Fibroblast of mammary gland (primary cell): ENCODE data around the gene ATIC.

ENCODE experiments used
- DNase-seq: peaks from one replicate; pipeline ENCODE4 v3.0.0-alpha.2; 2010; ENCODE audit warnings: low read depth
- H3K4me3 ChIP-seq: 2 replicates; pipeline ENCODE4 v1.5.1; 2011; ENCODE audit warnings: low read depth, mild to moderate bottlenecking, low read length, moderate library complexity; ENCODE audit not compliant: control insufficient read depth
- TF ChIP-seq, protein P1 (sequence below): conservative IDR thresholded peaks from 2 replicates; pipeline ENCODE4 v1.5.1; 2011; ENCODE audit warnings: low read depth, low read length, inconsistent platforms; ENCODE audit not compliant: control insufficient read depth, insufficient read depth

The ATIC gene

DNA sequence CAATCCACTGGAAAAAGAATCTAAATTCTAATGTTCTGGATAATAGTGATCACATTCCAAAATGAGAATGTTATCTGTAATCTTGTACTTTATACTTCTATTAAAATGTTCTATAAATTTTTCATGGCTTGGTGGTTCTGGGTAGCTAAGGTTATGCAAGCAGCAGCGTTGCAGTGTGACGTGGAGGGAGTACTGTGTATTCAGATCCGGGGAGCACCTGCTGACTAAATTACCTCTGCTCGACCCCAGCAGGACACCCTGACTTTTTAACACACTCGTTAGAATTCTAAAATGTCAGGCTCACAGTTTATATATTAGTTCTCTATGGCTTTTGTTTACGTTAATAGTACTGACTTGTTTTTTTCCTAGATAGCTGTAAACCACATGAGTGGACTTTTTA, 13.0 kb downstream of the ATIC start:
- TF ChIP-seq, protein P1, sequence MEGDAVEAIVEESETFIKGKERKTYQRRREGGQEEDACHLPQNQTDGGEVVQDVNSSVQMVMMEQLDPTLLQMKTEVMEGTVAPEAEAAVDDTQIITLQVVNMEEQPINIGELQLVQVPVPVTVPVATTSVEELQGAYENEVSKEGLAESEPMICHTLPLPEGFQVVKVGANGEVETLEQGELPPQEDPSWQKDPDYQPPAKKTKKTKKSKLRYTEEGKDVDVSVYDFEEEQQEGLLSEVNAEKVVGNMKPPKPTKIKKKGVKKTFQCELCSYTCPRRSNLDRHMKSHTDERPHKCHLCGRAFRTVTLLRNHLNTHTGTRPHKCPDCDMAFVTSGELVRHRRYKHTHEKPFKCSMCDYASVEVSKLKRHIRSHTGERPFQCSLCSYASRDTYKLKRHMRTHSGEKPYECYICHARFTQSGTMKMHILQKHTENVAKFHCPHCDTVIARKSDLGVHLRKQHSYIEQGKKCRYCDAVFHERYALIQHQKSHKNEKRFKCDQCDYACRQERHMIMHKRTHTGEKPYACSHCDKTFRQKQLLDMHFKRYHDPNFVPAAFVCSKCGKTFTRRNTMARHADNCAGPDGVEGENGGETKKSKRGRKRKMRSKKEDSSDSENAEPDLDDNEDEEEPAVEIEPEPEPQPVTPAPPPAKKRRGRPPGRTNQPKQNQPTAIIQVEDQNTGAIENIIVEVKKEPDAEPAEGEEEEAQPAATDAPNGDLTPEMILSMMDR, result no peak
- H3K4me3 ChIP-seq, result no peak overlapping the region
- no peak for DNase-seq

DNA sequence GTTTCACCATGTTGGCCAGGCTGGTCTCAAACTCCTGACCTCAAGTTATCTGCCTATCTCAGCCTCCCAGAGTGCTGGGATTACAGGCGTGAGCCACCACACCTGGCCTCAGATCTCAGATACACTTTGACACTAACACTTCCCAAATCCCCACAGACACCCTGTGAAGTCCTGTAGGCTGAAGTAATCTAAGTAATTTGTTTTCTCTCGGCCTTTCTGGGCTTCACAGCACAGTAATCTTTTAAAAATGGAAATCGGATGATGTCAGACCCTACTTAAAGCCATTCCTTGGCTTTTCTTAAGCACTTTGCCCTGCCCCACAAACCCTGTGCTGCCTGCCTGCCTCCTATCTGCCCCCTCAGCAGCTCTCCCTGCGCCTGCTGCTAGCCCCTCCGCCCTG, 16.2 kb downstream of the ATIC start:
- no peak overlapping the region for H3K4me3 ChIP-seq
- no peak for DNase-seq
- TF ChIP-seq, protein P1, result no peak

DNA sequence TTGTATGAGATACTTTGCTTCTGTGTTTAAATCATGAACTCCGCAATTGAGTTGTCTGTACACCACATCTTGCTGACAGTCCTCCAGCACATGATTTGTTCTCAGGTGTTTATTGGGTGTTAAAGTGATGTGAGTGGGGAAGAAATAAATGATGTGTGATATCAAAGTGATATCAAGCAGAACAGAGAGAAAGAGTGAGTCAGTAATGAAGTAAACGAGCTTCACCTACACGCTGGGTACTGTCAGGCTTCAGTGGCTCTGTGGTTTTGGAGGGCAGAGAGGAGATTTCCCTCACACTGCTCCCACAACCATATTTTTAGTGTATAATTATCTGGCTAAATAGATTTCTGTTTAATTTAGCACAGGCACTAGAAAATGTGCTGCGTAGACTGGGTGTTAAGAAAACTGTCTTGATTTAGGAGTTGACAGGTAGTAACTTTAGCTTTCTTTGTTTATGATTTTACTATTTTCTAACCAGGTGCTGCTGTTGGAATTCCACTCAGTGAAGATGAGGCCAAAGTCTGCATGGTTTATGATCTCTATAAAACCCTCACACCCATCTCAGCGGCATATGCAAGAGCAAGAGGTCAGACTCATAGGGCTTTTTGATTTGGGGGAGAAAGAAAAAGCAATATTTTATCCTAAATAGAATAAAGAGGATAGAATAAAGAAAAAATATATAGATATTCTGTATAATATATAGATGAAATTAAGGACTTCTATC, 21.2 kb downstream of the ATIC start:
- TF ChIP-seq, protein P1, result no peak
- no peak for DNase-seq
- no peak overlapping the region for H3K4me3 ChIP-seq

DNA sequence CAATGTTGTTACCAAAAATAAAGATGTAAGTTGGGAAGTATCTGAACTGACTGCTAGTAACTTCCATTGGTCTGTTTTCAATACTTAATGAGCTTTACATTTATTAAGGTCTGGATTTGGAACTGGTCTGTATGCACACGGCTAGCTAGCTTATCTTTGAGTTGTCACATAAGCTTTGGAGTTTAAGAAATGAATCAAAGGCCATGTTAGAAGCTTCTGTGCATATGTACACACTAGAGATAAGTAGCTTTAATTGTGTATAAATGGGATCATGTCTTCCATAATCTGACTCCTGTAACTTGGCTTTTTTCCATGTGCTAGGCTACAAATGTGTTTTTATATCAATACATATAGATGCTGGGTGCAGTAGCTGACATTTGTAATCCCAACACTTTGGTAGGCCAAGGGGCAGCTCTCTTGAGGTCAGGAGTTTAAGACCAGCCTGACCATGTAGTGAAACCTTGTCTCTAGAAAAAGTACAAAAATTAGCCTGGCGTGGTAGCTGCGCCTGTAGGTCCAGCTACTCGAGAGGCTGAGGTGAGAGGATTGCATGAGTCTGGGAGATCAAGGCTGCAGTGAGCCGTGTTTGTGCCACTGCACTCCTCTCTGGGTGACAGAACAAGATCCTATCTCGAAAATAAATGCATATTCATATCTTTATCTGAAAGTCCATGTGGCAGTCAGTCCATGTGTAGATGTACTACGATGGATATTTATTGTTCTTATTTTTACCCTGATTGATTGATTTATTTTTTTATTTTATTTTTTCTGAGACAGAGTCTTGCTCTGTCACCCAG, 27.2 kb downstream of the ATIC start:
- DNase-seq, result no peak
- TF ChIP-seq, protein P1, result no peak
- no peak overlapping the region for H3K4me3 ChIP-seq

DNA sequence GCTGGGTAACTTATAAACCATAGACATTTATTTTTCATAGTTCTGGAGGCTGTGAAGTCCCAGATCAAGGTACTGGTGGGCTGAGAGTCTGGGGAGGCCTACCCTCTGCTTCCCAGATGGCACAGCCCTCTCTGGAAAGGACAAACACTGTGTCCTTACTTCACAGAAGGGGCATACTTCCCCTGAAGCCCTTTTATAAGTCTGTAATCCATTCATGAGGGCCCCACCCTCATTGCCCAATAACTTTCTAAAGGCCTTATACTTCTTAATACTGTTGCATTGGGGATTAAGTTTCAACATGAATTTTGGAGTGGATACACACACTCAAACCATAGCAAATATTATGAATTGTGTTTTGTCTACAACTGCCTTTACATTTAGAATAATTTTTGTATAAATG, 36.0 kb downstream of the ATIC start:
- TF ChIP-seq, protein P1, result no peak
- no peak overlapping the region for H3K4me3 ChIP-seq
- no peak for DNase-seq

DNA sequence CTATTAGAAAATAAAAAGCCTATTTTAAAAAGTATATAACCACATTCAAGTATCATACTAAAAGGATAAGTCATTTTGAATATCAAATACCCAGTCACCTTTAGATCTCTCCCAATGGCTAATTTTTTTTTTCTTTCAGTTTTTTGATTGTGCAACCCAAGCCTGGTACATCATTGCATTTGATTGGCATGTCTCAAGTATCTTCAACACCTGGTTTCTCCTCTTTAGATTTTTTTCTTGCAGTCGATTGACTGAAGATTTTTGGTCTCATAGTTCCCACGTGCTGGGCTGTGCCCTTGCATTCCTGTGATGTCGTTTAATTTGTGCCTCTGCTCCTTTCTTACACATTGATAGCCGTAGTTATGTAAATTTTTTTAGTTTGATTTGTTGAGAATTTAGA, 40.7 kb downstream of the ATIC start:
- no peak for DNase-seq
- TF ChIP-seq, protein P1, result no peak
- H3K4me3 ChIP-seq, result no peak overlapping the region
